ENCODE measurements around the gene PRAC2. TPM values are rescaled to one million over a fixed set of nuclear protein-coding genes. Genes with fewer than 3 reads are reported as not detected.

PRAC2 gene
- total RNA-seq, 1 donor from 2014 or later = not detected

DNA sequence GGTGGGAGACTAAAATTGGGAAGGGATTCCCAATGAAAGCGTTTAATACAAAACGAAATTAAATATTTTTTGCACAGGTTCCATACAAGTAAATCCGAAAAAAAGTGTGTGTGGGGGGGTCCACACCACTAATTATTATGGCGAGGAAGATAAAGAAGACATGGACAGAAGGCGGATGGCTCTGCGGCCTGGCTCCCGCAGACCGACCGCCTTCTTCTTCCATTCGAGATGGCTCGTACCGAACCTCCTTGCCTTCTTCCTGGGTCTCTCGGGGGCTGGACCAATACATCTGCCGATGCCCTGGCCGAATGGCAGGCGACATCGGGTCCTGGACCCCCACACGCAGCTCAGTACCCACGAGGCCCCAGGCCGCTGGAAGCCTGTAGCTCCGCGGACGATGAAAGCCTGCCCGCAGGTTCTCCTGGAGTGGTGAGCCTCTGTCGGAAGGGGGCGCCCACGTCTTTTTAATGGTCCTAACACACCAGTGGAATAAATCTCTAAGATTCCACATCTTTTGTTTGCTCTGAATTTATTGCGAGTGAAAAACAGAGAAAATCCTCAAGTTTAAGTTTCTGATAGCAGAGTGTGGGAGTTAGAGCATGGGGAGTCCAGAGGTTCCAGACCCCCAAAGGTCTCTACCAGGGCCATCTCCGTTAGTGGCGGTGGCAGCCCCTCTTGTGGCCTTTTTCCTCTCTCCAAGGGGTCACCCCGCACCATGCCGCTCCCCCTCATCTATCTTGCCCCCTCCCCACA lies 1.4 kb downstream of the PRAC2 start:
- Mint-ChIP-seq H3K27me3 (ENCODE audit: low read depth, unreplicated experiment) (peaks cover 96% of the 10 kb centered on the region), H3K4me3 (ENCODE audit: unreplicated experiment) (no peak overlapping the region)

DNA sequence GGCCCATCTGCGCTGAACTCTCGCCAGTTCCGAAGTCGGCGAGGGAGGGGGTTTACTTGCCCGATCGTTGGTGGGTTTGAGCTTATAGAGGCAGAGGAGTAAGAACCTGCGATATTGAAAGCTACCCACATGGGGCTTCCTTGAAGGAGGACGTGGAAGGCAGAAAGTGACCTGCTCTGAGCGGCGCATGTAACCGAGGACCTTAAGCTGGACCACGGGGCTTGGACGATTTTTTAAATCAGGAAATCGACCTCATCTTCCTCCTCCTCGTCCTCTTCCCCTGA lies 2.0 kb downstream of the PRAC2 start:
- Mint-ChIP-seq H3K27me3 (ENCODE audit: low read depth, unreplicated experiment) (peaks cover 96% of the 10 kb centered on the region), H3K27ac (ENCODE audit: unreplicated experiment) (no peak overlapping the region), H3K36me3 (ENCODE audit: low read depth, unreplicated experiment) (peaks cover 4% of the 10 kb centered on the region), H3K9me3 (ENCODE audit: unreplicated experiment) (peaks cover 16% of the 10 kb centered on the region), H3K4me1 (ENCODE audit: low read depth, unreplicated experiment) (no peaks in the 10 kb centered on the region), H3K4me3 (ENCODE audit: unreplicated experiment) (no peak overlapping the region)
- TF ChIP-seq, protein P1, sequence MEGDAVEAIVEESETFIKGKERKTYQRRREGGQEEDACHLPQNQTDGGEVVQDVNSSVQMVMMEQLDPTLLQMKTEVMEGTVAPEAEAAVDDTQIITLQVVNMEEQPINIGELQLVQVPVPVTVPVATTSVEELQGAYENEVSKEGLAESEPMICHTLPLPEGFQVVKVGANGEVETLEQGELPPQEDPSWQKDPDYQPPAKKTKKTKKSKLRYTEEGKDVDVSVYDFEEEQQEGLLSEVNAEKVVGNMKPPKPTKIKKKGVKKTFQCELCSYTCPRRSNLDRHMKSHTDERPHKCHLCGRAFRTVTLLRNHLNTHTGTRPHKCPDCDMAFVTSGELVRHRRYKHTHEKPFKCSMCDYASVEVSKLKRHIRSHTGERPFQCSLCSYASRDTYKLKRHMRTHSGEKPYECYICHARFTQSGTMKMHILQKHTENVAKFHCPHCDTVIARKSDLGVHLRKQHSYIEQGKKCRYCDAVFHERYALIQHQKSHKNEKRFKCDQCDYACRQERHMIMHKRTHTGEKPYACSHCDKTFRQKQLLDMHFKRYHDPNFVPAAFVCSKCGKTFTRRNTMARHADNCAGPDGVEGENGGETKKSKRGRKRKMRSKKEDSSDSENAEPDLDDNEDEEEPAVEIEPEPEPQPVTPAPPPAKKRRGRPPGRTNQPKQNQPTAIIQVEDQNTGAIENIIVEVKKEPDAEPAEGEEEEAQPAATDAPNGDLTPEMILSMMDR (IDR thresholded peaks at IDR 0.05; ENCODE audit: insufficient read depth, low read depth, low read length) = no peak
- TF ChIP-seq EZH2 (IDR thresholded peaks at IDR 0.05; ENCODE audit: insufficient read depth, low read length) = no peak
- Histone ChIP-seq H3K9ac (ENCODE audit: low read length) (no peak overlapping the region), H3K36me3 (ENCODE audit: insufficient read depth, low read length) (no peaks in the 10 kb centered on the region), H3K4me2 (ENCODE audit: low read length) (peak overlapping the region; percentile 15), H3K9me3 (ENCODE audit: insufficient read depth, low read depth, low read length) (peaks cover 16% of the 10 kb centered on the region), H3K27ac (ENCODE audit: low read depth, low read length) (no peak overlapping the region), H3K4me1 (ENCODE audit: insufficient read depth, low read length) (peaks cover 2% of the 10 kb centered on the region), H3K27me3 (ENCODE audit: insufficient read depth, low read length) (peaks cover 98% of the 10 kb centered on the region), H4K20me1 (ENCODE audit: insufficient read depth, low read length) (peaks cover 6% of the 10 kb centered on the region), H3K4me3 (ENCODE audit: insufficient read depth, low read depth, low read length) (no peak overlapping the region), H3K79me2 (ENCODE audit: insufficient read depth, low read length) (no peaks in the 10 kb centered on the region), H2AFZ (ENCODE audit: low read depth, low read length) (no peak overlapping the region)
- DNase-seq (ENCODE audit: low read depth) (no peak), FAIRE-seq (no peak)

More for the DNA sequence above, 1.4 kb downstream of the PRAC2 start:
- Histone ChIP-seq H3K27ac (ENCODE audit: low read depth, low read length) (no peak overlapping the region), H3K79me2 (ENCODE audit: insufficient read depth, low read length) (no peaks in the 10 kb centered on the region), H3K4me3 (ENCODE audit: insufficient read depth, low read depth, low read length) (no peak overlapping the region), H3K4me2 (ENCODE audit: low read length) (peak overlapping the region; percentile 15), H3K9ac (ENCODE audit: low read length) (no peak overlapping the region), H3K36me3 (ENCODE audit: insufficient read depth, low read length) (no peaks in the 10 kb centered on the region), H2AFZ (ENCODE audit: low read depth, low read length) (no peak overlapping the region), H3K27me3 (ENCODE audit: insufficient read depth, low read length) (peaks cover 98% of the 10 kb centered on the region), H4K20me1 (ENCODE audit: insufficient read depth, low read length) (peaks cover 6% of the 10 kb centered on the region), H3K9me3 (ENCODE audit: insufficient read depth, low read depth, low read length) (peaks cover 16% of the 10 kb centered on the region), H3K4me1 (ENCODE audit: insufficient read depth, low read length) (peaks cover 2% of the 10 kb centered on the region)
- peak; percentile 29 for TF ChIP-seq EZH2 (IDR thresholded peaks at IDR 0.05; ENCODE audit: insufficient read depth, low read length)
- TF ChIP-seq, protein P1 (IDR thresholded peaks at IDR 0.05; ENCODE audit: insufficient read depth, low read depth, low read length) = peak; percentile 60
- no peak overlapping the region for H3K27ac Mint-ChIP-seq (ENCODE audit: unreplicated experiment)
- no peak for FAIRE-seq
- peak; percentile 30 for DNase-seq (ENCODE audit: low read depth)
- peaks cover 16% of the 10 kb centered on the region for H3K9me3 Mint-ChIP-seq (ENCODE audit: unreplicated experiment)
- no peaks in the 10 kb centered on the region for H3K4me1 Mint-ChIP-seq (ENCODE audit: low read depth, unreplicated experiment)
- H3K36me3 Mint-ChIP-seq (ENCODE audit: low read depth, unreplicated experiment) = peaks cover 4% of the 10 kb centered on the region

Measured in astrocyte (in vitro differentiated cells and primary cell).